K562 (cell line): ENCODE results near the gene NRXN2. TPM values are rescaled to one million over a fixed set of nuclear protein-coding genes. Genes with fewer than 3 reads are reported as not detected.

ENCODE experiments used
- C11orf30 ChIP-seq: fragments of 450-650 bp; IDR thresholded peaks from 2 replicates; pipeline ENCODE4 v1.6.1; 2016; ENCODE audit warnings: low read depth, mild to moderate bottlenecking
- CEBPG ChIP-seq, 3 experiments: fragments of 200-800 bp in 1 of 3; sonication (Bioruptor generic) in 1 of 3; sonication (generic) in 1 of 3; formaldehyde crosslinking in 1 of 3; IDR thresholded peaks in 2 of 3; conservative IDR thresholded peaks in 1 of 3; 2 replicates each; pipeline versions ENCODE4 v1.6.1 to v1.8.0; 2016 to 2022; ENCODE audit warnings: missing compliant biosample characterization in 2 of 3, missing genetic modification characterization in 2 of 3, mild to moderate bottlenecking in 1 of 3, missing genetic modification reagents in 1 of 3
- EHMT2 ChIP-seq: fragments of 450-650 bp; IDR thresholded peaks from 2 replicates; pipeline ENCODE4 v1.6.1; 2018; ENCODE audit warnings: antibody characterized with exemption
- EP400 ChIP-seq: fragments of 450-650 bp; IDR thresholded peaks from 2 replicates; pipeline ENCODE4 v1.6.1; 2017; ENCODE audit warnings: antibody characterized with exemption, mild to moderate bottlenecking, moderate library complexity
- EZH2 ChIP-seq: IDR thresholded peaks from 2 replicates; pipeline ENCODE4 v1.6.1; 2012; ENCODE audit warnings: low read depth, mild to moderate bottlenecking, inconsistent platforms, low read length, borderline replicate concordance
- FOSL1 ChIP-seq: fragments of 200-800 bp; sonication (Bioruptor generic); conservative IDR thresholded peaks from 2 replicates; pipeline ENCODE4 v1.6.1; 2016; ENCODE audit warnings: missing genetic modification characterization, missing compliant biosample characterization
- KAT2B ChIP-seq: IDR thresholded peaks from one replicate; pipeline ENCODE4 v1.6.1; 2012; ENCODE audit warnings: low read depth, mild to moderate bottlenecking, control low read depth, inconsistent platforms, low read length, moderate library complexity
- MTA3 ChIP-seq: fragments of 450-650 bp; formaldehyde crosslinking; IDR thresholded peaks from 2 replicates; pipeline ENCODE4 v1.6.1; 2017; ENCODE audit warnings: mild to moderate bottlenecking, borderline replicate concordance
- RAD21 ChIP-seq, 2 experiments: fragments of 250-450 bp in 1 of 2; fragments of 450-650 bp in 1 of 2; sonication (Bioruptor Pico) in 1 of 2; formaldehyde crosslinking in 1 of 2; IDR thresholded peaks in 1 of 2; conservative IDR thresholded peaks in 1 of 2; 2 replicates each; pipeline versions ENCODE4 v1.4.0 to v1.8.0; 2020 to 2022; ENCODE audit warnings: mild to moderate bottlenecking in 2 of 2, moderate library complexity in 1 of 2
- ZNF584 ChIP-seq: fragments of 200-800 bp; sonication (Bioruptor generic); IDR thresholded peaks from 2 replicates; pipeline ENCODE4 v1.6.1; 2016; ENCODE audit warnings: low read depth, mild to moderate bottlenecking, missing genetic modification characterization, missing compliant biosample characterization
- polyA plus RNA-seq, 8 experiments: library from polyadenylated mRNA; depleted of rRNA in 4 of 8; stranded (reverse) in 5 of 8; unstranded in 3 of 8; fragments of >200 nt; fragmentation: Nextera tagmentation in 2 of 8; fragmentation: Illumina TruSeq in 1 of 8; extraction: Ambion mirVana in 2 of 8; extraction: Trizol in 1 of 8; gene quantifications; 2 replicates each; pipeline versions ENCODE4 v1.2.1 to v1.2.3, GENCODE V29; 2011 to 2014; ENCODE audit warnings: inconsistent platforms in 1 of 8, missing spikeins in 1 of 8
- total RNA-seq, 7 experiments: library from RNA; depleted of rRNA in 6 of 7; stranded (reverse); fragments of >200 nt in 6 of 7; fragmentation: Illumina TruSeq in 2 of 7; extraction: Trizol in 2 of 7; gene quantifications; 2 replicates each; pipeline versions ENCODE4 v1.2.1 to v1.2.3, GENCODE V29; 2011 to 2021; ENCODE audit warnings: low replicate concordance in 1 of 7
- TF ChIP-seq, protein P1 (sequence below): fragments of 450-650 bp; IDR thresholded peaks from 2 replicates; pipeline ENCODE4 v1.6.1; 2016; ENCODE audit warnings: mild to moderate bottlenecking, moderate library complexity
- TF ChIP-seq, protein P2 (sequence below): sonication (generic); IDR thresholded peaks from 2 replicates; pipeline ENCODE4 v1.6.1; 2016

NRXN2 gene
- total and polyA plus RNA-seq, 9 of the 15 experiments (the other 6 are each of a cell fraction or from before 2014, with no cell fraction given): 0.07 to 0.47 (median 0.15) TPM; not detected in 4

DNA sequence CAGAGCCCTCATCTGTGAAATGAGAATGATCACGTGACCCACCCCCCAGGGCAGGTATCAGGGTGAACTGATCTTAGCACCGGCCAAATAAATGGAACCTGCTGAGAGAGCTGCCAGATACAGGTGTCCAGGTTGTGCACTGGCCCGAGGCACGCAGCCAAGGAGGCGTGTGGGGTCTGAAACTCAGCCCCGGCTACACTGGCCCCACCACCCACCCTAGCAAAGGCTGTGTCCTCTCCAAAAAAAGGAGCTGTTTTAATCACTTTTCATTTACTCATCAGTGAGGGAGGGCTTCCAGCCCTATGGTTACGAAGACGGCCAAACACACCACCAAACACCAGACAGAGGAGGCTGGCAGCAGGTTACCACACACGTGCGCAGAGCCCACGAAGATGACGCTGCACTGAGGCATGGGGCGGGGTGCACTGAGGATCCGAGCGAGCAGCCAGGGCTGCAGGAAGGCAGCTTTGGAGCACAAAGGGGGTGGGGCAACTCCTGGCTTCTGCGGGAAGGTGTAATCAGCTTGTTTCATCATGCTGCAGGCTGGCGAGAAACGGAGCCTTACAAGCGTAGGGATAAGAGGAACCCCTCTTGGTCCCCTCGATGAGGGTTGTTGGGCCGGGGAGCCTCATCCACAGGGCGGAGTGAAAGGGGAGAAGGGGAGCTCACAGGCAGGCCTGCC lies 151.4 kb downstream of the NRXN2 start (continued):
- TF ChIP-seq ZNF584 (CRISPR knock-in tag) (0 out of 2 replicates have a peak, but pooled peaks have one; percentile 32), FOSL1 (tag) (peak; percentile 42; the same call in 1 of the 2 replicates), EP400 (peak; percentile 35; the same call in 1 of the 2 replicates), KAT2B (no peak), C11orf30 (peak; percentile 52), EZH2 (no peak), CEBPG (CRISPR knock-in tag; IDR thresholded peaks at IDR 0.05) (peak; percentile 78; the same call in 1 of the 2 replicates), CEBPG (tag; conservative IDR thresholded peaks at IDR 0.05 in 1 of 2, IDR thresholded peaks at IDR 0.05 in 1 of 2) (peak; percentile 74 to 76), MTA3 (peak; percentile 24; the same call in 1 of the 2 replicates), EHMT2 (no peak), RAD21 (CRISPR knock-in tag; conservative IDR thresholded peaks at IDR 0.05 in 1 of 2, IDR thresholded peaks at IDR 0.05 in 1 of 2) (peak in 1 of 2 experiments; percentile 9; a peak in 1 of 4 replicates)
- TF ChIP-seq, protein P1, sequence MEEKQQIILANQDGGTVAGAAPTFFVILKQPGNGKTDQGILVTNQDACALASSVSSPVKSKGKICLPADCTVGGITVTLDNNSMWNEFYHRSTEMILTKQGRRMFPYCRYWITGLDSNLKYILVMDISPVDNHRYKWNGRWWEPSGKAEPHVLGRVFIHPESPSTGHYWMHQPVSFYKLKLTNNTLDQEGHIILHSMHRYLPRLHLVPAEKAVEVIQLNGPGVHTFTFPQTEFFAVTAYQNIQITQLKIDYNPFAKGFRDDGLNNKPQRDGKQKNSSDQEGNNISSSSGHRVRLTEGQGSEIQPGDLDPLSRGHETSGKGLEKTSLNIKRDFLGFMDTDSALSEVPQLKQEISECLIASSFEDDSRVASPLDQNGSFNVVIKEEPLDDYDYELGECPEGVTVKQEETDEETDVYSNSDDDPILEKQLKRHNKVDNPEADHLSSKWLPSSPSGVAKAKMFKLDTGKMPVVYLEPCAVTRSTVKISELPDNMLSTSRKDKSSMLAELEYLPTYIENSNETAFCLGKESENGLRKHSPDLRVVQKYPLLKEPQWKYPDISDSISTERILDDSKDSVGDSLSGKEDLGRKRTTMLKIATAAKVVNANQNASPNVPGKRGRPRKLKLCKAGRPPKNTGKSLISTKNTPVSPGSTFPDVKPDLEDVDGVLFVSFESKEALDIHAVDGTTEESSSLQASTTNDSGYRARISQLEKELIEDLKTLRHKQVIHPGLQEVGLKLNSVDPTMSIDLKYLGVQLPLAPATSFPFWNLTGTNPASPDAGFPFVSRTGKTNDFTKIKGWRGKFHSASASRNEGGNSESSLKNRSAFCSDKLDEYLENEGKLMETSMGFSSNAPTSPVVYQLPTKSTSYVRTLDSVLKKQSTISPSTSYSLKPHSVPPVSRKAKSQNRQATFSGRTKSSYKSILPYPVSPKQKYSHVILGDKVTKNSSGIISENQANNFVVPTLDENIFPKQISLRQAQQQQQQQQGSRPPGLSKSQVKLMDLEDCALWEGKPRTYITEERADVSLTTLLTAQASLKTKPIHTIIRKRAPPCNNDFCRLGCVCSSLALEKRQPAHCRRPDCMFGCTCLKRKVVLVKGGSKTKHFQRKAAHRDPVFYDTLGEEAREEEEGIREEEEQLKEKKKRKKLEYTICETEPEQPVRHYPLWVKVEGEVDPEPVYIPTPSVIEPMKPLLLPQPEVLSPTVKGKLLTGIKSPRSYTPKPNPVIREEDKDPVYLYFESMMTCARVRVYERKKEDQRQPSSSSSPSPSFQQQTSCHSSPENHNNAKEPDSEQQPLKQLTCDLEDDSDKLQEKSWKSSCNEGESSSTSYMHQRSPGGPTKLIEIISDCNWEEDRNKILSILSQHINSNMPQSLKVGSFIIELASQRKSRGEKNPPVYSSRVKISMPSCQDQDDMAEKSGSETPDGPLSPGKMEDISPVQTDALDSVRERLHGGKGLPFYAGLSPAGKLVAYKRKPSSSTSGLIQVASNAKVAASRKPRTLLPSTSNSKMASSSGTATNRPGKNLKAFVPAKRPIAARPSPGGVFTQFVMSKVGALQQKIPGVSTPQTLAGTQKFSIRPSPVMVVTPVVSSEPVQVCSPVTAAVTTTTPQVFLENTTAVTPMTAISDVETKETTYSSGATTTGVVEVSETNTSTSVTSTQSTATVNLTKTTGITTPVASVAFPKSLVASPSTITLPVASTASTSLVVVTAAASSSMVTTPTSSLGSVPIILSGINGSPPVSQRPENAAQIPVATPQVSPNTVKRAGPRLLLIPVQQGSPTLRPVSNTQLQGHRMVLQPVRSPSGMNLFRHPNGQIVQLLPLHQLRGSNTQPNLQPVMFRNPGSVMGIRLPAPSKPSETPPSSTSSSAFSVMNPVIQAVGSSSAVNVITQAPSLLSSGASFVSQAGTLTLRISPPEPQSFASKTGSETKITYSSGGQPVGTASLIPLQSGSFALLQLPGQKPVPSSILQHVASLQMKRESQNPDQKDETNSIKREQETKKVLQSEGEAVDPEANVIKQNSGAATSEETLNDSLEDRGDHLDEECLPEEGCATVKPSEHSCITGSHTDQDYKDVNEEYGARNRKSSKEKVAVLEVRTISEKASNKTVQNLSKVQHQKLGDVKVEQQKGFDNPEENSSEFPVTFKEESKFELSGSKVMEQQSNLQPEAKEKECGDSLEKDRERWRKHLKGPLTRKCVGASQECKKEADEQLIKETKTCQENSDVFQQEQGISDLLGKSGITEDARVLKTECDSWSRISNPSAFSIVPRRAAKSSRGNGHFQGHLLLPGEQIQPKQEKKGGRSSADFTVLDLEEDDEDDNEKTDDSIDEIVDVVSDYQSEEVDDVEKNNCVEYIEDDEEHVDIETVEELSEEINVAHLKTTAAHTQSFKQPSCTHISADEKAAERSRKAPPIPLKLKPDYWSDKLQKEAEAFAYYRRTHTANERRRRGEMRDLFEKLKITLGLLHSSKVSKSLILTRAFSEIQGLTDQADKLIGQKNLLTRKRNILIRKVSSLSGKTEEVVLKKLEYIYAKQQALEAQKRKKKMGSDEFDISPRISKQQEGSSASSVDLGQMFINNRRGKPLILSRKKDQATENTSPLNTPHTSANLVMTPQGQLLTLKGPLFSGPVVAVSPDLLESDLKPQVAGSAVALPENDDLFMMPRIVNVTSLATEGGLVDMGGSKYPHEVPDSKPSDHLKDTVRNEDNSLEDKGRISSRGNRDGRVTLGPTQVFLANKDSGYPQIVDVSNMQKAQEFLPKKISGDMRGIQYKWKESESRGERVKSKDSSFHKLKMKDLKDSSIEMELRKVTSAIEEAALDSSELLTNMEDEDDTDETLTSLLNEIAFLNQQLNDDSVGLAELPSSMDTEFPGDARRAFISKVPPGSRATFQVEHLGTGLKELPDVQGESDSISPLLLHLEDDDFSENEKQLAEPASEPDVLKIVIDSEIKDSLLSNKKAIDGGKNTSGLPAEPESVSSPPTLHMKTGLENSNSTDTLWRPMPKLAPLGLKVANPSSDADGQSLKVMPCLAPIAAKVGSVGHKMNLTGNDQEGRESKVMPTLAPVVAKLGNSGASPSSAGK: peak; percentile 84
- TF ChIP-seq, protein P2, sequence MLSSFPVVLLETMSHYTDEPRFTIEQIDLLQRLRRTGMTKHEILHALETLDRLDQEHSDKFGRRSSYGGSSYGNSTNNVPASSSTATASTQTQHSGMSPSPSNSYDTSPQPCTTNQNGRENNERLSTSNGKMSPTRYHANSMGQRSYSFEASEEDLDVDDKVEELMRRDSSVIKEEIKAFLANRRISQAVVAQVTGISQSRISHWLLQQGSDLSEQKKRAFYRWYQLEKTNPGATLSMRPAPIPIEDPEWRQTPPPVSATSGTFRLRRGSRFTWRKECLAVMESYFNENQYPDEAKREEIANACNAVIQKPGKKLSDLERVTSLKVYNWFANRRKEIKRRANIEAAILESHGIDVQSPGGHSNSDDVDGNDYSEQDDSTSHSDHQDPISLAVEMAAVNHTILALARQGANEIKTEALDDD: no peak
